ENCODE results near the gene HACL1. TPM values are rescaled to one million over a fixed set of nuclear protein-coding genes. Genes with fewer than 3 reads are reported as not detected.

HACL1 gene
- total and polyA plus RNA-seq, 2 donors from 2014 or later: 25.3 to 27.1 TPM

- intact Hi-C loops (cut with DNase I): no loop called here
- no peak for TF ChIP-seq CTCF (IDR thresholded peaks at IDR 0.05; ENCODE audit: borderline replicate concordance, extremely low read depth, insufficient read depth)
- H3K27ac ChIP-seq (ENCODE audit: low read depth in 2 of 2, low read length in 2 of 2): no peak overlapping the region
Observed at GRCh38 chr3:15520185-15520584, 81.2 kb downstream of the HACL1 start.

GRCh38 chr3:15519096-15519495 is 82.3 kb downstream of the HACL1 start:
- Histone ChIP-seq H3K9ac (ENCODE audit: low read length in 3 of 3) (no peak overlapping the region), H3K9me3 (ENCODE audit: control insufficient read depth in 2 of 3, insufficient read depth in 1 of 3, low read length in 3 of 3) (no peaks in the 10 kb centered on the region), H3K27me3 (ENCODE audit: control insufficient read depth, insufficient read depth, low read length) (no peaks in the 10 kb centered on the region), H3K4me1 (ENCODE audit: control insufficient read depth in 2 of 3, insufficient read depth in 2 of 3, low read depth in 1 of 3, low read length in 3 of 3) (peaks cover 0 to 3% (median 0%) of the 10 kb centered on the region in 3 donors), H3K36me3 (ENCODE audit: control insufficient read depth in 2 of 3, insufficient read depth in 3 of 3, low read length in 3 of 3) (no peaks in the 10 kb centered on the region), H3K4me3 (ENCODE audit: low read length in 3 of 3) (no peak overlapping the region), H3K27ac (ENCODE audit: low read depth in 2 of 2, low read length in 2 of 2) (no peak overlapping the region)
- no peak for DNase-seq
- FAIRE-seq: no peak
- intact Hi-C loops (cut with DNase I): no loop called here
- no peak for TF ChIP-seq CTCF (IDR thresholded peaks at IDR 0.05; ENCODE audit: borderline replicate concordance, extremely low read depth, insufficient read depth)

More at GRCh38 chr3:15520185-15520584, 81.2 kb downstream of the HACL1 start:
- no peak for FAIRE-seq
- no peaks in the 10 kb centered on the region for H3K36me3 ChIP-seq (ENCODE audit: control insufficient read depth in 2 of 3, insufficient read depth in 3 of 3, low read length in 3 of 3)
- peaks cover 0 to 3% (median 0%) of the 10 kb centered on the region in 3 donors for H3K4me1 ChIP-seq (ENCODE audit: control insufficient read depth in 2 of 3, insufficient read depth in 2 of 3, low read depth in 1 of 3, low read length in 3 of 3)
- H3K9ac ChIP-seq (ENCODE audit: low read length in 3 of 3): no peak overlapping the region
- H3K27me3 ChIP-seq (ENCODE audit: control insufficient read depth, insufficient read depth, low read length): no peaks in the 10 kb centered on the region
- DNase-seq: no peak
- no peaks in the 10 kb centered on the region for H3K9me3 ChIP-seq (ENCODE audit: control insufficient read depth in 2 of 3, insufficient read depth in 1 of 3, low read length in 3 of 3)
- no peak overlapping the region for H3K4me3 ChIP-seq (ENCODE audit: low read length in 3 of 3)

- Histone ChIP-seq H3K9me3 (ENCODE audit: control insufficient read depth in 2 of 3, insufficient read depth in 1 of 3, low read length in 3 of 3) (no peaks in the 10 kb centered on the region), H3K27ac (ENCODE audit: low read depth in 2 of 2, low read length in 2 of 2) (no peak overlapping the region), H3K27me3 (ENCODE audit: control insufficient read depth, insufficient read depth, low read length) (no peaks in the 10 kb centered on the region), H3K4me3 (ENCODE audit: low read length in 3 of 3) (no peak overlapping the region), H3K36me3 (ENCODE audit: control insufficient read depth in 2 of 3, insufficient read depth in 3 of 3, low read length in 3 of 3) (no peaks in the 10 kb centered on the region), H3K4me1 (ENCODE audit: control insufficient read depth in 2 of 3, insufficient read depth in 2 of 3, low read depth in 1 of 3, low read length in 3 of 3) (no peaks in the 10 kb centered on the region), H3K9ac (ENCODE audit: low read length in 3 of 3) (no peak overlapping the region)
- FAIRE-seq: no peak
- intact Hi-C loops (cut with DNase I): no loop called here
- no peak for TF ChIP-seq CTCF (IDR thresholded peaks at IDR 0.05; ENCODE audit: borderline replicate concordance, extremely low read depth, insufficient read depth)
- DNase-seq: no peak
Observed at GRCh38 chr3:15514663-15515340, 86.6 kb downstream of the HACL1 start.
